MM.1S (cell line): ENCODE data around the gene CNIH3.

Experiments used
- CTCF ChIP-seq: fragments of 300-600 bp; sonication (generic); IDR thresholded peaks from 2 replicates; pipeline ENCODE4 v1.5.1; 2016; ENCODE audit warnings: antibody characterized with exemption, low read length, mixed read lengths
- EZH2phosphoT487 ChIP-seq: fragments of 300-600 bp; sonication (generic); IDR thresholded peaks from 2 replicates; pipeline ENCODE4 v1.6.1; 2018; ENCODE audit warnings: antibody characterized with exemption, low read length

DNA sequence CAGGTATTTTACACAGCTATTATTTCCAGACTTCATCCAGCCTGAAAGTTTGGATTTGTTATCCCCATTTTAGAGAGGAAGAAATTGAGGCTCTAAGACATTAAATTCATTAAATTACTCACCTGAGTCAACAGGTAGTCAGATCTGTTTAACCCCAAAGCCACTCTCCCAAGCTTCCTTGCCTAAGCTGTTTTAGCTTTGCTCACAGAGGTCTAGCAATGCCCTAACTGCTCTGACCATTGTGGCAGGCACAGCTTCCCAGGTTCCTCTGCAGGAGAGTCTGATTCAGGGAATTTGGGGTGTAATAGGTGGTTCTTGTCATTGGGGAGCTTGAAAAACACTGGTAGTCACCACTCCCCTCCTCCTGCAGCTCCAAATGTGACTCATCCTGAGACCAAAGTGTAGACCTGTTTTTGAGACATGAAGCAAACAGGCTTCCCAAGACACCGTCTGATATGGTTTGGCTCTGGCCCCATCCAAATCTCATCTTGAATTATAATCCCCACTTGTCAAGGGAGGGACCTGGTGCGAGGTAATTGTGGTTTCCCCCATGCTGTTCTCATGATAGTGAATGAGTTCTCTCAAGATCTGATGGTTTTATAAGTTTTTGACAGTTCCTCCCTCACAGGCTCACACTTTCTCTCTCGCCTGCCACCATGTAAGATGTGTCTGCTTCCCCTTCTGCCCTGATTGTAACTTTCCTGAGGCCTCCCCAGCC, 170.6 kb downstream of the CNIH3 start:
- TF ChIP-seq CTCF (no peak), EZH2phosphoT487 (no peak)
